GM11168 (cell line): ENCODE measurements around the gene CACNA1C.

ENCODE experiments used
- in situ Hi-C: fragments of 300-500 bp; cut with MboI; formaldehyde crosslinking; loops from one replicate; pipeline ENCODE4 v1.12.0; 2022; ENCODE audit warnings: low sequenced_read_pairs; ENCODE audit not compliant: unreplicated experiment

The CACNA1C gene

DNA sequence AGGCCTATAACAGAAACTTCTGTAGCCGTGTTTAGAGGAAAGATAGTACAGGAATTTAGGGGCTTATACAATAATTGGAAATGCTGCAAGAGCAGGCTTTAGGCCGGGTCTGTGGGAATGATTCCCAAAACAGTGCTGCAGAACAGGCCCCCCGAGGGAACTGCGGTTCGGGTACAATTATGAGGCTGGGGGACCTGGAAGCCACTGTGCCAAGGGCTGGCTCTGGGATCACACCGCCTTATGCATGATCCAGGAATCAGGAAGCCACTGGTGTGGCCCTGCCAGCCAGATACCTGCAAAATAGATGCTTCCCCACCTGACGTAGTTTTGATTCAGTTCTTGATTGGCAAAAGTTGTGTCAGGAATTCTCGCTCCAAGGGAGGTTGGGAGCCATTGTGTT is 55.4 kb downstream of the CACNA1C start:
- in situ Hi-C loops = no loop called here

GRCh38 chr12:2108975-2109671 is 56.3 kb downstream of the CACNA1C start:
- in situ Hi-C loops = no loop called here

- in situ Hi-C loops = no loop called here
Observed at GRCh38 chr12:2110127-2110526, 57.3 kb downstream of the CACNA1C start.

GRCh38 chr12:2110849-2111566 is 58.2 kb downstream of the CACNA1C start:
- in situ Hi-C loops = no loop called here

- in situ Hi-C loops = no loop called here
Observed at GRCh38 chr12:2111826-2112225, 59.0 kb downstream of the CACNA1C start.

DNA sequence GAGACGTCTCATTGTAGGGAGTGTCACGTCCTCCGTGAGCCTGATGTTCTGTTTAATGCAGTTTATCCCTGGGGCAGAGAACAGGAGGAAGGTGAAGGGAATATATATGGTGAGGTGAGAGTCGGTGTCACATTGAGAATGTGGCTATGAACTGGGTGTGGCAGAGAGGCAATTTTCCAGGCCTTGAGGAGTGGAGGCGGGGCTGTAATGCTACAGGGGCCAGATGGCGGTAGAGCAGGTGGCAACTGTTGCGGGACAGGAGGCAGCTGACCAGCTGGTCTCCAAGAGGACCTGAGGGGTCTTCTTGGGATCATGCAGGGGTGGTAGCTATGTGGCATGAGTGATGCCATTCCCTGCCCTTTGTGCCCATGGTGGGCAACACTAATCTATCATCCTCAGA is 59.6 kb downstream of the CACNA1C start:
- in situ Hi-C loops = no loop called here

- in situ Hi-C loops = no loop called here
Observed at GRCh38 chr12:2113119-2113912, 60.5 kb downstream of the CACNA1C start.

DNA sequence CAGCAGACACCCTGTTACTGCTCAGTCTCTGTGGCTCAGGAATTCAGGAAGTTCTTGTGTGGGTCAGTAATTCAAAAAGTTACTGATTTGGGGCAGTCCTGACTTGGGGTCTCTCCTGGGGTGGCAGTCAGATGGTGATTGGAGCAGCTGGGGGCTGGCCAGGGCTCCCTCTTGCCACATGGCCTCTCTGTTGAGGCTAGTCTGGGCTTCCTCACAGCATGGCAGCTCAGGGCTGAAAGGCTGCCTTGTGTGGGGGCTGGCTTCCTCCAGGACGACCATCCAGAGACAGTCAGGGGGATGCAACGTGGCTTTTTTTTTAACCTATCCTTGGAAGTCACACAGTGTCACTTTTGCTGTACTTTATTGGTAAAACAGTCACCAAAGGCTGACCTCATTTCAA is 61.3 kb downstream of the CACNA1C start:
- in situ Hi-C loops = no loop called here

DNA sequence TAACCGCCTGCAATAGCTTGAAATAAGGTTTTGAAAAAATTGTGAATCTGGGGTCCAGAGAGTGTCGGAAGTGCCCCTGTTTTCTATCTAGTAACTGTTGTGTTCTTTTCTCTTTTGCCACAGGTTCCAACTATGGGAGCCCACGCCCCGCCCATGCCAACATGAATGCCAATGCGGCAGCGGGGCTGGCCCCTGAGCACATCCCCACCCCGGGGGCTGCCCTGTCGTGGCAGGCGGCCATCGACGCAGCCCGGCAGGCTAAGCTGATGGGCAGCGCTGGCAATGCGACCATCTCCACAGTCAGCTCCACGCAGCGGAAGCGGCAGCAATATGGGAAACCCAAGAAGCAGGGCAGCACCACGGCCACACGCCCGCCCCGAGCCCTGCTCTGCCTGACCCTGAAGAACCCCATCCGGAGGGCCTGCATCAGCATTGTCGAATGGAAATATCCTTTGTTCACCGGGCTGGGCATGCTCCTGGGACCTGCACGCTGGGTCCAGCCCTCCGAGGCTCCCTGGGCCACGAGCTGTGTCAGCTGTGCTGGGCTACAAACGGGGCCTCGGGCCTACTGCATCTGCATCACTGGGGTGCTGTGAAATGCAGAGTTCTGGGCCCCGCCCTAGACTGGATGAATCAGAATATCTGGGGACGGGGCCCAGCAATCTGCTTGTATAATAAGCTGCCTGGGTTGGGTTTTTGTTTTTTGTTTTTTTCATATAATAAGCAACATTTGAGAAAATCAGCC is 62.5 kb downstream of the CACNA1C start:
- in situ Hi-C loops = no loop called here

- in situ Hi-C loops = no loop called here
Observed at GRCh38 chr12:2117541-2117940, 64.8 kb downstream of the CACNA1C start.

GRCh38 chr12:2118061-2118460 is 65.3 kb downstream of the CACNA1C start:
- in situ Hi-C loops = no loop called here

GRCh38 chr12:2118481-2119255 is 65.9 kb downstream of the CACNA1C start:
- in situ Hi-C loops = no loop called here

DNA sequence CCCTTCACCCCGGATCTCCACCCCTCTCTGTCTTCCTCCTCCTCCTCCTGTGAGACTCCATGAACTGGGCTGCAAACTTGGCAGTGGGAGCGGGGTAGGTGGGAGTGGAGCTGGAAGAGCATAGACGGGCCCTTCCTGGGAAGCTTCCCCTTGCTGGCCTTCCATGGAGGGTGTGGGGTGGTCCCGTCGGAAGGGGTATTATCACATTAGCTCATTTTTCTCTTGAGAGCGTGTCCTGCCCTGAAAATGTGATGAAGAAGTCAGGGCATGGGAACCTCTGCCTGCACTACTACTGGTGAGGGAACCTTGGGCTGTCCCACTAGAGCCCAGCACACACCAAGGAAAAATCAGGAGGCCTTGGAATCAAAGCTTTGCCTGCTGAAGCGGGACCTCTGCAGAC is 66.5 kb downstream of the CACNA1C start:
- in situ Hi-C loops = no loop called here

- in situ Hi-C loops = no loop called here
Observed at GRCh38 chr12:2120982-2121758, 68.4 kb downstream of the CACNA1C start.

GRCh38 chr12:2124466-2125023 is 71.8 kb downstream of the CACNA1C start:
- in situ Hi-C loops = no loop called here

- in situ Hi-C loops = no loop called here
Observed at GRCh38 chr12:2125651-2126522, 73.1 kb downstream of the CACNA1C start.

- in situ Hi-C loops = no loop called here
Observed at GRCh38 chr12:2126676-2127406, 74.1 kb downstream of the CACNA1C start.
